Measurements from ENCODE around the gene RHOH.

Gene RHOH

DNA sequence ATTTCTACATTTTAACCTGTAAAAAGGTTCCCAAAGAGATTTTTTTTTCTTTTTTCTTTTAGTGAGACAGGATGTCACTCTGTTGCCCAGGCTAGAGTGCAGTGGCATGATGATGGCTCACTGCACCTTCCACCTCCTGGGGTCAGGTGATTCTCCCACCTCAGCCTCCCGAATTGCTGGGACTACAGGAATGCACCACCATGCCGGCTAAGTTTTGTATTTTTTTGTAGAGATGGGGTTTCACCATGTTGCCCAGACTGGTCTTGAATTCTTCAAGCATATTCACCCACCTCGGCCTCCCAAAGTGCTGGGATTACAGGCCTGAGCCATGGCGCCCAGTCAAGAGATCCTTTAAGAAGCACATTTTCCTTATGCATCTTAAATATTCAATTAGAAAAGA lies 12.6 kb downstream of the RHOH start:
- DNase-seq = no peak

DNA sequence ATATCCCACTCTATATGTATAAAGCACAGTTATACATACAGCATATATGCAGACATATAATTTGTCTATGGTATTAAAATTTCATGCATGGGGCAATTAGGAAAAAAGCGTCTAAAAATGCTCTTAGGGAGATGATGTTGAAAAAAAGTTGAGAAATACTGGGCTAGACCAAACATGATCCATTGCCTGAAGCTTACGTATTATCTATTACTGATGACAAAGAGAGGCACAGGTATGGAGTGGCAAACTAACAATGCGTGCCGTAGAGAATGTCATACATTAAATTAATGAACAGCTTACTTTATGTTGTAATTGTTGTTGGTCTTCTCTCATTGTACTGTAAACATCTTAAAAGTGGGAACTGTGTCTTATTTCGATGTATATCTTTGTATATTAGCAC lies 13.9 kb downstream of the RHOH start:
- DNase-seq = no peak

DNA sequence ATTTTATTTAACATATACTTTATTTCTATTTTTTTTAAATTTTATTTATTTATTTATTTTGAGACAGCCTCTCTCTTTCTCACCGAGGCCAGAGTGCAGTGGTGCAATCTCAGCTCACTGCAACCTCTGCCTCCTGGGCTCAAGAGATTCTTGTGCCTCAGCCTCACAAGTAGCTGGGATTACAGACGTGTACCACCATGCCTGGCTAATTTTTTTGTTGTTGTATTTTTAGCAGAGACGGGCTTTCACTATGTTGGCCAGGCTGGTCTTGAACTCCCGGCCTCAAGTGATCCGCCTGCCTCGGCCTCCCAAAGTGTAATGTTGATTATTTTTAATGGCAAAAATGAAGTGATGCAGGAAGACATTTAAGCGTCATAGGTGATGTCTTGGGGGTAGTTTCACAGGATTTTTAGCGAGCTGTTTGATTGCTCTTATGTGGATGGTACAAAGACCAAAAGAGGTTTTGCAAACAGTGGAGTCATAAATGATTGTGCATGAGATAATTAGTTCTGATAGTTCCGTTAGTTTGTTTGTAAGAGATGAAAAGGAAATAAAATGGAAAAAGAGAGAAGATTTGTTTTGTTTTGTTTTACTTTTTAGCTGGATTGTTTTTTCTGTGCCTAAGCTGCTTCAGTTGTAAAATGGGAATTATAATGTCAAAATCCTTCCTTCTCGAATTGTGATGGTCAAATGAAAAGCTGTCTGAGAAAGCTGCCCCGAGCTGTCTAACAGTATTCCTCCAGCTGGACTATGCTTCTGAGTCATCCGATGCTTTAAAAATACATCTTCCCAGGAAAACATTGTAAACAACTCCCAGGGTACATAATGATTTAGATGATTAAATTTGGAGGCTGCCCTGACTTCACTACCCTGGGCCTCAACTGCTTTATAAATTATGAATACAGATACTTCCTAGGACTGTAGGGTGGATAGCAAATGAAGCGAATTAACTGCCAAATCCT lies 14.7 kb downstream of the RHOH start:
- DNase-seq = no peak

DNA sequence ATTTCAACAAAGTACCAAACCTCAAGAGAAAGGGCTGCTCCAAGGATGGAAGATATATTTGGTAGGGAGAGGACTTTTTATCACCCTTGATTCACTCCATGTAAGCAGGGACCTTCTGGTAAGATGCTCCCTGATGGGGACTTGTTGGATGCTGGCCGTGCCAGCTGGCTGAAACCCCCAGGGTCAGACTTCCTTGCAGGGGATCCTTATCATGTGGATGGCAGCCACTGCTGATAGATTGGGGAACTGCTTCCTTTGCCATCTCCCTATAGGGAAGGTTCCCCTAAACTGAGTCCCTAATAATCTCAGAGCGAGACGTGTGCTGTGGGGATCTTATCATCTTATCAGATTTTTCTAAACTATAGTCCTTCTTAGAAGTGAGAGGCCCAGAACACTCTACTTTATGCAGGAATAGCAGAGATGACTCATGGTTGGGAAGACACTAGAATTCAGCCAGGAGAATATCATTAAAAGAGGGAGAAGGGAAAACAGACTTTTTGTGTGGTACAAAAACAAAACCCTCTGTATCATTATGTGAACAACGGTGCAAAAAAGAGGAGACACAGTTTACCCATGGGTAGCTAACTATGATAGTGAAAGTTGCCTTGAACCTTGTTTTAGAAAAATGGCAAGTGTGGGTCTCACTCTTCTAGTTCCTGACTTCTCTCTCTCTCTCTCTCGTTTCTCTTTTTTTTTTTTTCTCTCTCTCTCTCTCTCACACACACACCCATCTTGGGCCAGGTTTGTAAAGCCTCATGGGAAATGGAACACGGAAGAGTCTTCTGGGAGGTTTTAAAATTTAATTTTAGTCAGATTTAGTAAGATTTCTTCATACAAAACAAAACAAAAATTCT lies 16.1 kb downstream of the RHOH start:
- no peak for DNase-seq

DNA sequence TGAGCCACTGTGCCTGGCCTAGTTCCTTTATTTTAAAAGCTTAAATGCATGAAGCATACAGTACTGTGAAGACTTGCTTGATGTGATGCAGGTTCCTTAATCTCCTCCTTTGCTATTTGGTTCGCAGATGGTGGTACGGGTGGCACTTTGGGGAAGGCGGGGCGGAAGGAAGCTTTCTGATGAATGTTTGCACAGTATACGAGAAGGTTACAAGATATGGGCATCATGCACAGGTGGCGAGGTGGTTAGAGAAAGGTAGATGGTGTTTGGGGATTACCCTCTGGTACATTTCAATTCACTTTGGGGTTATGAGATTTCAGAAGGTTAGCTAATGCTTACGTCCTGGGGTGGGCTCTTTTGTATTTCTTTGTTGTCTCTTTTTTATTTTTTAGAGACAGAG lies 17.2 kb downstream of the RHOH start:
- no peak for DNase-seq

DNA sequence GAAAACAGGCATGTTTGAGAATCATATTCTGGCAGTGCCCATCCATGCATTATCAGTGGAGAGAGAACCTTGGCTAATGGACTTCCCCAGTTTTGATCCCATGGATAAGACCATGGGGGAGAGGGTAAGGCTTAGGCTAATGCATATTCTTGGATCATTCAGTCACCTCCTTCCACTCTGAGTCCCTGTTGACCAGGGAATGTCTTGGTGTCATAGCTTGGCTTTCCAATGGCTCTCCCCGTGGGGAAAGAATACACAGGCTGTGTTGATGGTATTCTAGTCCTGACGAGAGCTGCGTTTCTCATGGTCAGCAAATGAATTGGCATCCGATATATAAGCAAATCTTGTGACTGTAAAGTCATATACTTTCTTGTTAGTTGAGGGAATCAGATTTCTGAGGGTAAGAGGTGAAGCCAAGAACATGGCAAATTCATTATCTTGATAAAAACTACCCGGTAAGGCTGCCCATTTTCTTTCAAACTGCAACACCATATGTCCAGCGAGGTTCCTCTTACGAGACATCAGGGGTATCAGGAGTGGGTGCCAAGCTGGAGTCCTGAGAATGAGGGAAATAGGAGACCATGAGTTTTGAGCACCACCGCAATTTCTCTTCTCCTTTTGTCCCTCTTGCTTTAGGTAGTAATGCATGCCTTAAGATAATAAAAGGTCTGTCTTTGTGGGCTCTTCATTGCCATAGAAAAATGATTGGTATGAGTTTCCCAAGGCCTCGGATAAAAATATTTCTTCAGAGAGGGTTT lies 18.0 kb downstream of the RHOH start:
- no peak for DNase-seq

DNA sequence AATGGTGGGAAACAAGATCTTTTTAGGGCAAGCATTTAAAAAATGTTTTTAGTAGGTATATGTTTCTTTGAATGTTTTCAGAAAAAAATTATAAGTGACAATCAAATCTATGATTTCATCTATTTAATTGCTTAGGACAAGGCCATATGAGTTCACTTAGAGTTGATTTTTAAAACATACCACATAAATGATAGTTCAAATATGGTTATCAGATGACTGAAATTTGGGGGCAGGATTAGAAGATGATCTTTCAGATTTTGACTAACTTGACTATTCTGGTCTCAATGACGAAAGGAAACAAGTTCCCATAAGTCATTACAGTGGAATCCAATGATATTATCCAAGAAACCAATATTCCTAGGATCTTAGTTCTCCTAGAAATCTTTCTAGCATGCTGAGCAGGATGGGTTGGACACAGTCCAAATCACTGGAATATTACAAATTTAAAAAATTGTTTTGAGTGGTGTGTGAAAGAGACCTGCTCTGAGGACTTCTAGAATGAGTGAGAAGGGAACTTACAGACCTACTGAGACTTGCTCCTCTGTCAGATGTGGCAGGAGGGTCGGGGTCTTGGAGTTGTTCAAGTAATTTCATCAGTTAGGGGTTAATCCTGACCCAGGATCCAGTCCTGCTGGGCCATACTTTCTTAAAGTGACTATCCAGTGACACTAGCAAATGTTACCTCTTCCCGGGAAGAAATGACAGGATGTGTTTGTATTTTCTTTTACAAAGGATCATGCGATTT lies 20.0 kb downstream of the RHOH start:
- DNase-seq = no peak

DNA sequence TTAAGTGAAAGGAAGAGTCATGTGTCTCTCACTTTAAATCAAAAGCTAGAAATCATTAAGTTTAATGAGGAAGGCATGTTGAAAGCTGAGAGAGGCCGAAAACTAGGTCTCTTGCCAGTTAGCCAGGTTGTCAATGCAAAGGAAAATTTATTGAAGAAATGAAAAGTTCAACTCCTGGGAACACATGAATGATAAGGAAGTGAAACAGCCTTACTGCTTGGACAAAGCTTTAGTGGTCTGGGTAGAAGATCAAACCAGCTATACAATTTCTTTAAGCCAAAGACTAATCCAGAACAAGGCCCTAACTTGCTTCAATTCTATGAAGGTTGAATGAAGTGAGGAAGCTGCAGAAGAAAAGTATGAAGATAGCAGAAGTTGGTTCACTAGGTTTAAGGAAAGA lies 24.9 kb downstream of the RHOH start:
- no peak for DNase-seq

DNA sequence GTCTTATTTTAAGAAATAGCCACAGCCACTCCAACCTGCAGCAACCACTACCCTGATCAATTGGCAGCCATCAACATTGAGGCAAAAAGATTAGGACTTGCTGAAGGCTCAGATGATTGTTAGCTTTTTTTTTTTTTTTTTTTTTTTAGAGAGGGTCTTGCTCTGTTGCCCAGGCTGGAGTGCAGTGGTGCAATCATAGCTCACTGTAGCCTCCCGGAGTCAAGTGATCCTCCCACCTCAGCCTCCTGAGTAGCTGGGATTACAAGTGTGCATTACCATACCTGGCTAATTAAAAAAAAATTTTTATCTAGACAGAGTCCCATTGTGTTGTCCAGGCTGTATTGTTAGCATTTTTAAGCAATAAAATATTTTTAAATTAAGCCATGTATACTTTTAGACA lies 26.5 kb downstream of the RHOH start:
- DNase-seq = no peak

DNA sequence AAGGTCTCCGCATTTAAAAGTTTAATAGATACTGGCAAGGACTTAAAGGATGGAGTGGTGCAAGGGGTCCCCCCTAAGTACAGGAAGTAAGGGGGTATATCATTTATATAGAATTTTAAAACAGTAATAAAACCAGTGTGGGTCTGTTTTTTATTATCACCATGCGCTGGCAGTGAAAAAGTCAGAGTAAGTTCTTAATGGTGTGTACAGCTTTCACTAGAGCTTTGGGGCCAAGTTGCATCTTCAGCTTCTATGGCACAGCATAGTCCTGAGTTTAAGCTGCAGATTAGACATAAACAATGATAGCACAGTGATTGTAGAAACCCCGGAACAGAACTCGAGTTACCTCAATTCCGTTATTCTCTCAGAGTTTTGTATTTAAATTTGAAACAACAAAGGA lies 27.6 kb downstream of the RHOH start:
- DNase-seq = no peak

DNA sequence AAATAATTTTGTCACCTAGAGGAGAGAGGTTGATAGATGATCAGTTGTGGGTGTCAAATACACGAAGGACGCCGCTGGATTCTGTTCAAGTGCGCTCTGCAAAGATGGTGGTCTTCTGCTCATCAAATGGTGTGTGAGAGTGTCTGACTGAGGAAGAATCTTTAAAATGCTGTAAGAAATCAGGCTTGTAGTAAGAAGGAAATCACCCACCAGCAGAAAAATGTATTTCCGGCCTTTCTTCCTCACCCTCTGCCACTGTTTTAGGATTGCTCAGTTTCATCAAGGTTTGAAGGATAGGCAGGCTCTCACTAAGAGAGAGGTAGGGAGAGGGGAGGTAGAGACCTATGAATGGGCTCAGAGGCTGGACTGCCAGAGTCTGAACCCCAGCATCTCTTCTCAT lies 28.7 kb downstream of the RHOH start:
- no peak for DNase-seq

DNA sequence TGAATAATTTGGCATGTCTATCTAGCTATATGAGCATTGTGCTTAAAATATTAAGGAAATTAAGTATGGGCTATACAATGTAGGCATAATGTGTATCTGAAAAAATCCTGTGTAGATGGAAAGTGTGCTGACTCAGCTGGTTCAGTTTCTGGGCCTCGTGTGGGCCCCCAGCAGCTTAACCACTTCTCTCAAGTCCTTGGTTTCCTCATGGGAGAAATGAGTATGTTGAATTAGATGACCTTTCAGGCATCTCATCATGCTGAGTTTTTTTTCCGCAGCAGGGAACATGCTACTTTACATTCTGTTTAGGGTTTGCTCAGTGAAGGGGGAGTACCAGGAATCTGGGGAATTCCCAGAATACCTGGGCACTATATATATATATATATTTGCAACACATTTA lies 30.5 kb downstream of the RHOH start:
- no peak for DNase-seq

DNA sequence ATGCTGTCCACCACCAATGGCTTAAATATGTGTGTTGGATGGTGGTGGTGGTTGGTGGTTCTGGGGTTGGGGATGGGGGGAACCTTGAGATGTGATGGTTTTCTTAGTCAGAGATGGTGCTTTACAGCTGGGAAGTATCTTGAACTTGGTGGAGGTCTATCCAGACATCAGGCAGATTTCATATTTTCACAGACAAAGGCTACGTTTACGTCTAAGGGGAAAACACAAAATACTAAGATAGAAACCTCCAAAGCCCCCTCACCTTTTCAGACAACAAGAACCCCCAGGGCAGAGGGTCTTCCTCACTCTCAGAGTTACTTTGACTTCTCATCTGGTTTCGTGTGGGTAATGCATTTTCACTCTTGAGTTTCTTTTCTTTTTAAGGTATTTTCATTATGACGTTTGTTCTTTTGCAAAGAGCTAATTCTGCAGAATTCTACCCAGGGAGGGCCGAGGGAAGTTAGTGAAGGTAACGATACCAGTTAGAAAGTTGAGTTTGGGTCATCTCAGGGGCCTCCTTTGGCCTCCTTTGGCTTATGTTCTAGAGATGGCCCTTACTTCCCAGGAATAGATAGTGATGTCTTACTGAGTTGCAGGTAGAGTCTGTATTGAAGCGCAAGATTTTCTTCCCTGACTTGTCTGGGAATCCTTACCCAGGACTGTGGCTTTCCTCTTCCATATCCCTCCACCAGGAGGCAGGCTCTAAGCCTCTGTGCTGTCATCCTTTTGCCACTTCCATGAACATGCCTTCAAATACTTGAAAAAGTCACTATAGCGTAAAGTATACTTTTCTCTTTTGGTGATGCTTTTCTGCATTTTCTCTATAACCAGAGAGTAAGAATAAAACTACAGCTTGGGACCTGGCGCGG lies 31.9 kb downstream of the RHOH start:
- no peak for DNase-seq

DNA sequence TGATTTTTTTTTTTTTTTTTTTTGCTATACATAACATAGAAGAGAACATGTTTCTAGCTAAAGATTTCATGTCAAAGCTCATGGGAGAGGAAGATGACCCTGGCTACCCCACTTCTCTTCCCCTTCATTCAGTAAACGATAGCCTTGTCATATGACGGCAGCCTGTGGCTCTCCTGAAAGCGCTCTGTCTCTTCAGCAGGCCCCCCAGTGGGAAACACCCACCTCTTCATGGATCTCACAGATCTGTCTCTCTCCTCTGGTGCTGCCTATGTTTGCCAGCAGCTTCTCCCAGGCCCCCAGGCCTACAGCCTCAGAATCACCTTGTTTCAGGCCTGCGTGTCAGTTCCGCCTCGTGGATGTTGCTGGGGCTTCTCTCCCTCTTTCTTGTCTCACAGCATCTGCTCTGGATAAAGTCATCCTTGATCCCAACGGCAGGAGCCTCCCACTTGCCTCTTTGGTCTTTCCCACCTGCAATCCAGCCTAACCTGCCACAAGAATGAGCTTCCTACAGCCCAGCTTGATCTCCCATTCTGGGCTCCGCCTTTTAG lies 34.6 kb downstream of the RHOH start:
- DNase-seq = no peak

DNA sequence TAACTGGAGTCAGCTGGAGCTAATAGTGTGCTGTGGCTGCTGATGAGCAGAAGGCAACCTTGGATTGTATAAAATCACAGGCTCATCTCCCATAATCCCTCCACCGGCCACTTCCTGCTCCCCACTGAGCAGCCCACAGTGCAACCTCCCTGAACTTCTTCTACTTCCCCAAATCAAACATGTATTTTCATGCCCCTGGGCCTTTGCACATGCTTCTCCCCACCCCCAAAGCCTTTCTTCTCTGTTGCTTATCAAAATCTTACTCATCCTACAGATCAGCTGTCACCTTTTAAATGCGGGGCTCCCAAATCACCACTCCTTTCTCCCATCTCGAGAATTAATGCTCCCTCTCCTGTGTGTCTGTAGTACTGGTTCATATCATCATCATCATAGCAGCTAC lies 35.8 kb downstream of the RHOH start:
- no peak for DNase-seq

DNA sequence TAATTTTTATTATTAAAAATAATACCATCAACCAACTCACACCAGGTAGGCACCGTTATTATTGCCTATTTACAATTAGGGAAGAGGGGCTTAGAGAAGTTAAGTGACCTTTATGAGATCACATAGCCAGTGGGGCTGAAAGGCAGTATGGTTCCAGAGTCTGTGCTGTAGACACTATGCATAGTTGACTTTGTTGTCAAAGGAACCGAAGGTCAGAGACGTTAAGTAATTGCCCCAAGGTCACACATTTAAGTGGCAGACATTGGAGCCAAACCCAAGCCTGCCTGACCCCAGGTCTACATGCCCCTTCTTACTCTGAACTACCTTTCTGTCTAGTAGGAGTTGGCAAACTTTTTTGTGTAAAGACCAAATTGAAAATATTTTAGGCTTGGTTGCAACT lies 36.4 kb downstream of the RHOH start:
- no peak for DNase-seq

DNA sequence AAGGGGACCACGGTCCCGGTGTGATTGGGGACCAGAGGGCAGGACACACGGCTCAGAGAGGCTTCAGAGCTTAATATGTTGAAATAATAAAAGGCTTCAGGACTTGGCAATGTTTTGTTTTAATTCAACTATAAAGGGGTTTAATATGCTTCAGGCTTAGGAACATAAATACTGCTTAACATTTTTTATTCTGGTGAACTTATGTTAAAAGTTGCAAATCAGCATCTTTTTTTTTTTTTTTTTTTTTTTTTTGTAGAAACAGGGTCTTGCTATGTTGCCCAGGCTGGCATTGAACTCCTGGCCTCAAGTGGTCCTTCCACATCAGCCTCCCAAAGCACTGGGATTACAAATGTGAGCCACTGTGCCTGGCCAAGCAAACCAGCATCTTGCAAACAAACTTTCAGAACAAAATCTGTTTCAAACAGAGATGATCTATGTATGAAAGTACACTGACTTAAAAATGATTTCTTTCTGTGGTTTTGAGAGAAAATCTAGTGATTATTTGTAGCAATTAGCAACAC lies 37.7 kb downstream of the RHOH start:
- no peak for DNase-seq

DNA sequence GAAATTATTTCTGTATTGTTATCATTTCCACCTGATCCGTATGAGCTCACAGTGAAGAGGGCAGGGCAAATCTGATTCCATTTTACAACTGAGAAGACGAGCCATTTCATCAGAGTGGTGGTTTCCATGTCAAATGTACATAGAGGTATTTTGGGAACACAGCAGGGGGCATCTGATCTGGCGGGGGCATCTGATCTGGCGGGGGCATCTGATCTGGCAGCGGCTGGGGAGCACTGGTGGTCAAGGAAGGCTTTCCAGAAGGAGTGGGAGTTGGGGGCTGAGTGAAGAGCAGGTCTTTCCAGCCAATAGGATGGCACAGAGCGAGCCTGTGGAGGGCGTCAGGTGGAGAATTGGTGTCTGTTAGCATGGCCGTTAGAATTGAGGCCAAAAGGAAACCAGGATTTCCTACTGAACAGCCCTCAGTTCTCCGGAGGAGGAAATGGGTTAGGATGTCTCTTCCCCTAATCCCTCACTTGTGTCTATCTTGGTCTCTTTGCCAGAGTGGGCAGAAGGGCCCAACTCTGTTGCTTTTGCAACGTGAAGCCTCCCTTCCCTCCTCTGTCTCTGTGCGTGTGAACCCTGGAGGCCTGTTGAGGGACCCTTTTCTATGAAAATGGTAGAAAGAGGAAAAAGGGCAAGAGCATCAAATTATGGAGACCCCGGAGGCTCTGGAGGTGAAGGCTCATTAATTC lies 41.3 kb downstream of the RHOH start:
- DNase-seq = no peak

DNA sequence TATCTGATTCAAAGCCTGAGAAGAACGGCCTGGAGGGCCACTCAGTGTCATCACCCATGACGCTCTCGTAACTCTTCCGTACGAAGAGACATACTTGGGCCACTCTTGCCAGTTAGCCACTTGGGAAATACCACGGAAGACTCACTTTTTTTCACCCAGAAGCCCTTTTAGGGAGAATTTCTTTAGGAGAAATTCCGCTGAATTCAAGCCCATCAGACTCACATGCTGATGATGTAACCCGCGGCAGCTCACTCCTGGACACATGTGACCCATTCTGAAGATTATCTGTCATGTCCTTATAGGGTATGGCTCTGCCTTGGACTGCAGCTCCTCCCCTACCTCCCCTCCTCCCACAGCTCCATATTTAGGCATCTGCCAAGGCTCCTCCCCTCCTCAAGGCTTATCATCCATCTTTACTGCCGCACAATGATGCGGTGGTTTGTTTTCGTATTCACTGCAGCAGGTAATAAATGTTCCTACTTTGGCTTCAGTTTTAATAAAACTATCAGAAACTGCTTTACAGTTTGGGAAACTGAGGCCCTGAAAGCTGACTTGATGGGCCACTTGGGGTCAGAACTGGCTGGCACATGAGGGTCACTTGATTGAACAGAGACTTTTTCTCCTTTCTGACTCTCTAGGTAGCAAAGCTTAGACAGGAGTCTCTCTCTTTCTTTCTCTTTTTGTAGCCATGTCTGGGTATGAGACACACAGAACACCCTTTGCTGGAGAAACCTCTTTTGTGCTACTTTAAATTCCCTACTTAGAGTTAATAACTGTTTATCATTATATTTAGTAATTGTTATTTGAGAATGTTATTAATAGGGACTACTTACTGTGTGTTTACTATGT lies 42.1 kb downstream of the RHOH start:
- no peak for DNase-seq

Measured in SIG-M5 (cell line).